ENCODE results near the gene CUEDC1. TPM values are rescaled to one million over a fixed set of nuclear protein-coding genes. Genes with fewer than 3 reads are reported as not detected.
"Not testable (repeated sequence)": the region's sequence is repeated elsewhere in the genome, so short reads cannot be mapped to it uniquely, and the experiment has no call there.

The CUEDC1 gene
- total RNA-seq, 1 donor from 2014 or later, result 49.7 TPM

DNA sequence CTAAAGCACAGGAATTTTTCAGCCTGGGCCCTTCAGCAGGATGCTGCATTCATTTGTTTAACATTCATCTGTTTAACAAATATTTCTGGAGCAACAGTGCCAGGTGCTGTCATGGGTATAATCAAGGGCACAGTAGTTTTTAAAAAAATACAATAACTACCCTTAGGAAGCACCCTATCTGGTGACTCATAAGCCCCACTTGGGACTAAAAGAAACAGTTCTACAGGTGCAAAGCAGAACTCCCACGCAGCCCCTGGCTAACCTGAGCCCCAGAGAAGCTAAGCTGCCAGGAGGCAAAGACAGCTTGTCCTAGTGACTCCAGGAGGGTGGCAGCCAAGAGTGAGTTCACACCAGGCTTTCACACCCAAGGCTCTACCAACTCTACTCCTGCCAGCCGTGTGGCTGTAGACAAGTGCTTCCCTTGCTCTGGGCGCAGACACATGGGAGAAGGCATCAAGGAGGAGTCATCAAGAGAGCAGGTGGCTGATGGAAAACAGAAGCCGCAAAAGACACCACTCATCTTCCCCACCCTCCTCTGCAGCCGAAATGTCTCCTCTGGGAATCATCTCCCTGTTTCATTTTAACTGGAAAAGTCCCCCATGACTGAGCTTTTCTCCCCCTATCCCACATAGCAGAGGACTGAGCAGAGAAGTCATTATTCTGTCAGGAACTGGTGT lies 14.4 kb downstream of the CUEDC1 start:
- DNase-seq (ENCODE audit: low read depth), result peak; percentile 94

- peak; percentile 82 for DNase-seq (ENCODE audit: low read depth)
These were observed 15.0 kb downstream of the CUEDC1 start for GRCh38 chr17:57940231-57940630.

GRCh38 chr17:57939797-57940196 lies 15.4 kb downstream of the CUEDC1 start:
- peak; percentile 66 for DNase-seq (ENCODE audit: low read depth)

GRCh38 chr17:57938061-57938502 lies 17.1 kb downstream of the CUEDC1 start:
- DNase-seq (ENCODE audit: low read depth), result no peak

- DNase-seq (ENCODE audit: low read depth), result no peak
These were observed 17.7 kb downstream of the CUEDC1 start for GRCh38 chr17:57937492-57937891.

DNA sequence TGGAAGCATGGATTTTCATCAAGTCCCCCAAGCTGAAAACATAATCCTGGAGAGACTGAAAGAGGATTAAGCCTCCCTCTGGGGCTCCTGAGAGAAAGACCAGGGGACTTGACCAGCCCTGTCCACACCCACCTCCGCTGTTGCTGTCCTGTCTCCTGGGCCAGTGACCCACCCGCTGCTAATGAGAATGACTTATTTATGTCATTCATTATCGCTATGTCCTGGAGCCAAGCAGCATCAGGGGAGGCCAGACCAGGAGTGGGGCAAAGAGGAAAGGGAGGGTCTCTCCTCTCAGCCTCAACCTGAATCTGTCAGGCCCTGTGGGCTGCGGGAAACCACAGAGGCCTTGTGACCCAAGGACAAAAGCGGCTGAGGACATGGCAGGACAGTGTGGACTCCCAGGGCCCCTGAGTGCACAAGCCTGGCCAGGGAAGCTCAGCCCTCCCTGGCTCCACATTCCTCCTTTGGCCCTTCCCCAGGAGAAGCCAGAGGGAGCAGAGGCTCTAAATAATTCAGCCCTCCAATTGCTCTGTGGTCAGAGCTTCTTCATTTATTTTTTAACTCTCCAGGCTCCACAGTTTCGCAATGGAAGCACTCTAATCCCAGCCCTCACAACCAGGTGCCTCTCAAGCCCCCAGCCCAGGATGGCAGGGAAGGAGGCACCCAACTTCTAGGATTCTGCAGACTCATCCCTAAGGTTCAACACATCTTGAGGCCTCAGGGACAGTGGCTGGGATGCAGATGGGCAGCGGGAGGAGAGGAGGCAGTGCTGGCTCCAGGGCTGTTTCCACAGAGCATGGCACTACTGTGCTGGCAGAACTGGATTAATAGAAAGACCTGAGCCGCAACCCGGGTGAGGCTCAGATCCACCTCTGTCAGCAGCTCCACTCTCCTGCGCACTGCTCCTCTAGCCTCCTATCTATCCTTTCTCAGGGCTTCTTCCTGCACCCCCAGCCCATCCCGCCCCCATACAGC lies 19.1 kb downstream of the CUEDC1 start:
- DNase-seq (ENCODE audit: low read depth), result peak; percentile 98

GRCh38 chr17:57931488-57932137 lies 23.6 kb downstream of the CUEDC1 start:
- DNase-seq (ENCODE audit: low read depth), result no peak

GRCh38 chr17:57930239-57930638 lies 25.0 kb downstream of the CUEDC1 start:
- DNase-seq (ENCODE audit: low read depth), result no peak

DNA sequence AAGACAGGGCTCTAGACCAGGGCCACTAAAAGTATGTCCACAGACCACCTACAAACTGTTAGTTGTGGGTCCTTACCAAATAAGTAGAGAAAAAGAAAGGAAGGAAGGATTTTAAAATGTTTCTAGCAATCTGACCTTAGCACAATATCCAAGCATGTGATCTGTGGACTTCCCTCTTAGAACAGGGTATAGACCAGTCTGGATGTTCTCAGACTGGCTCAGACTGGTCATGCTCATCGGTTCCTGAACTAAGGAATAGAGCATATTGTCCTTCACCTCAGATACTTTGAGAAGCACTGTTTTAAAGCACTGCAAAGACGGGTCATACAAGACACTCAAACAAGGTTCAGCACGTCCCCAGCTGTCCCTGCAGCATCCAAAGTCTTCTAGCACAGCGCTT lies 25.8 kb downstream of the CUEDC1 start:
- no peak for DNase-seq (ENCODE audit: low read depth)

GRCh38 chr17:57928928-57929327 lies 26.3 kb downstream of the CUEDC1 start:
- no peak for DNase-seq (ENCODE audit: low read depth)

DNA sequence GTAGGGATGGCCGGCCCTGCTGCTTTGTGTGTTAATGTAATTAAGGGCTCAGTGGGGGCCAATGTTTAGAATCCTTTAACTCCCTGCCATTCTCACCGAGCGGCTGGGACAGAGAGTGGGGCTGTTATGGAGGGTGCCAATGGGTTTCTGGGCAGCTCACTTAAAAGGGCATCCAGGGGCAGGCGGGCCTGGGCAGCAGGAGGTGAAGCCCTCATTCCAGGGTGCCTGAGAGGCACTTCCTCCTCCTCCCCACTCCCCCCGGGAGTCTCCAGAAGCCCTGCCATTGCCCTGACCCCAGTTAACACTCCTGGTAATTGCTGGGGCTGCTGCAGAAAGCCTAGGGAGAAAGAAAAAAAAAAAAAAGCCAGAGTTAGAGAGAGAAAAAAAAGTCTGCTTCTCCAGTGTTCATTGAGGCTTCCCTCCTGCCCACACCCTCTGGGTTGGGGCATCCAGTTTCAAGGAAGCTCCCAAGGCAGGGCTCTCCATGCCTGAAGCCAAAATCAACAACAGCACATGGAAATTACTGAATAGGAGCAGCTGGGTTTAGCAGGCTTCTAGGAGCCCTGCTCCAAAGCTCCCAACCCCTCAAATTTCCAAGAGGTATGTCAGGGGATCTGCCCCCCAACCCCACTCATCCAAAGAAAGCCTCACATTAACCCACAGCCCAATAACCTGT lies 28.0 kb downstream of the CUEDC1 start:
- DNase-seq (ENCODE audit: low read depth), result peak; percentile 91

- DNase-seq (ENCODE audit: low read depth), result no peak
These were observed 28.5 kb downstream of the CUEDC1 start for GRCh38 chr17:57926723-57927047.

DNA sequence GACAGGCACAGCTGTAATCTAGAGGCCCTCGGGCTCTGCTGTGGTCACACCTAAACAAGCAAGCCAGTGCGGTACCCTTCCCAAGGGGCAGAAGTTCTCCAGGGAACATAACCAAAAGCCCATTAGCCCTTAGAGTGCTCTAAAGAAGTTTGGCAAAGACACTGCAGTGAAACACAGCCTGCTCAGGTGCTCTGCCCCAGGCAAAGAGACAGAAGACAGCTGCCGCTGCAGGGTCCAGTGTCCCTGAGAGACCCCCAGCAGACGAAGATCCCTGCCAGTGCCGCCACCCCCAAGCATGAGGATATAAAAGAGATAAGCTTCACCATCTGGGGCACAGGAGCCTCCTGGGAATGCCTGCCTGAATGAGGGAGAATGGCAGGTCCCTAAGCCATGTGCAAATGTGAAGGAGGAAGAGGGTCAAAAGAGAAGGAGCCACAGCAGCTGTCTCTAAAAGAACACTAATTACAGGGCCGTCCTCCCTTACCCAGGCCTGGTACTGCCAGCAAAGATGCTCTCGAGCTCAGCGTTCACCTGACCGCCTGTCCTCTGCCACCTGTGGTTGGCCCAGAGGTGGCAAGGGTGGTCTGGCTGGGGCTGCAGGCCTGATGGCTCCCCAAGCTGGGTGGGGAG lies 29.7 kb downstream of the CUEDC1 start:
- no peak for DNase-seq (ENCODE audit: low read depth)

GRCh38 chr17:57924677-57925076 lies 30.5 kb downstream of the CUEDC1 start:
- DNase-seq (ENCODE audit: low read depth), result no peak

- DNase-seq (ENCODE audit: low read depth), result no peak
These were observed 31.9 kb downstream of the CUEDC1 start for GRCh38 chr17:57923182-57923872.

DNA sequence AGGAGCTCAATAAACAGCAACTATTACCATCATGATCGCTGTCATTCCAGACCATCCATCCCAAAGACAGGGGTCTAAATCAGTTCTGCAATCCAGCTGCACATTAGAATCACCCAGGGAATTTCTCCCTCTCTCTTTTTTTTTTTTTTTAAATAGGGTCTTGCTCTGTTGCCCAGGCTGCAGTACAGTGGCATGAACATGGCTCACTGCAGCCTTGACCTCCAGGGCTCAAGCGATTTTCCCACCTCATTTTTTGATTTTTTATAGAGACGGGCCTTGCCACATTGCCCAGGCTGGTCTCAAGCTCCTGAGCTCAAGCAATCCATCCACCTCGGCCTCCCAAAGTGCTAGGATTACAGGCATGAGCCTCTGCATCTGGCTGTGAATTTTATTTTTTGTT lies 32.5 kb downstream of the CUEDC1 start:
- not testable (repeated sequence) for DNase-seq (ENCODE audit: low read depth)

- no peak for DNase-seq (ENCODE audit: low read depth)
These were observed 34.1 kb downstream of the CUEDC1 start for GRCh38 chr17:57920916-57921703.

DNA sequence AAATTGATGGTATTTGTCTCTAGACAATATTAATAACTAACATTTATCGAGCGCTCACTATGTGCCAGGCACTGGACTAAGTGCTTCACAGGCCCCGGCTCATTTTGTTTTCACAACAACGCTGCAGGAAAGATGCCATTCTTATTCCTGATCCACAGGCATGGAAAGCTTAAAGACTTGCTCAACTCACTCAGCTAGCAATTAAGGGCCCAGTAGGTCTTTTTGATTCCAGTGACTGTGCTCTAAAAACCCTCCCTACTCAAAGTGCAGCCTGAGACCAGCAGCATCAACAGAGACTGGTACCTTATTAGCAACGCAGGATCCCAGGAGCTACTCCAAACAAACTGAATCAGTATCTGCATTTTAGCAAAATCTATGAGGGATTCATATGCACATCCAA lies 35.3 kb downstream of the CUEDC1 start:
- DNase-seq (ENCODE audit: low read depth), result no peak

Data from myocyte (in vitro differentiated cells).